ENCODE data around the gene SYNGR3. TPM values are rescaled to one million over a fixed set of nuclear protein-coding genes. Genes with fewer than 3 reads are reported as not detected.

SYNGR3 gene
- total and polyA plus RNA-seq, 2 of the 13 experiments (the other 11 are each of a cell fraction or from before 2014, with no cell fraction given): 0.97 to 5.7 TPM

- TF ChIP-seq ZNF576 (CRISPR knock-in tag; IDR thresholded peaks at IDR 0.05): no peak
- peak; percentile 85; the same call in 1 of the 2 replicates for TF ChIP-seq HOXA5 (CRISPR knock-in tag; IDR thresholded peaks at IDR 0.05)
- no peak for TF ChIP-seq ZNF652 (CRISPR knock-in tag; IDR thresholded peaks at IDR 0.05; ENCODE audit: borderline replicate concordance, low read depth)
- TF ChIP-seq RBM22 (optimal IDR thresholded peaks at IDR 0.05; ENCODE audit: low read length): peak; percentile 82
- TF ChIP-seq PCBP1 (IDR thresholded peaks at IDR 0.05; ENCODE audit: borderline replicate concordance, low read depth, low read length): no peak
- TF ChIP-seq ARID3A (IDR thresholded peaks at IDR 0.05; ENCODE audit: low read depth, low read length): no peak
- peak; percentile 82 for TF ChIP-seq ZNF891 (CRISPR knock-in tag; IDR thresholded peaks at IDR 0.05)
- TF ChIP-seq PRDM10 (CRISPR knock-in tag; IDR thresholded peaks at IDR 0.05; ENCODE audit: low read depth): 0 out of 2 replicates have a peak, but pooled peaks have one; percentile 27
- no peak for TF ChIP-seq ZFP41 (CRISPR knock-in tag; IDR thresholded peaks at IDR 0.05; ENCODE audit: borderline replicate concordance)
- no peak for TF ChIP-seq BORCS8-MEF2B (CRISPR knock-in tag; IDR thresholded peaks at IDR 0.05)
- TF ChIP-seq DR1 (CRISPR knock-in tag; IDR thresholded peaks at IDR 0.05): peak; percentile 96
- peak; percentile 93 for TF ChIP-seq NKX3-1 (CRISPR knock-in tag; IDR thresholded peaks at IDR 0.05)
- TF ChIP-seq ATF1 (CRISPR knock-in tag; IDR thresholded peaks at IDR 0.05): peak; percentile 96
- TF ChIP-seq KDM1A (CRISPR knock-in tag; IDR thresholded peaks at IDR 0.05): no peak
- TF ChIP-seq PCBP2 (optimal IDR thresholded peaks at IDR 0.05; ENCODE audit: low read depth, low read length, poor library complexity, severe bottlenecking): no peak
- no peak for TF ChIP-seq ARNT (IDR thresholded peaks at IDR 0.05)
- no peak for TF ChIP-seq ZKSCAN8 (CRISPR knock-in tag; IDR thresholded peaks at IDR 0.05; ENCODE audit: borderline replicate concordance)
- TF ChIP-seq ZHX1 (CRISPR knock-in tag; IDR thresholded peaks at IDR 0.05; ENCODE audit: low read depth): no peak; the same call in 1 of the 2 replicates
- peak; percentile 48; the same call in 1 of the 2 replicates for TF ChIP-seq BCL6 (CRISPR knock-in tag; IDR thresholded peaks at IDR 0.05)
- peak; percentile 74 for TF ChIP-seq ELF3 (CRISPR knock-in tag; IDR thresholded peaks at IDR 0.05)
- no peak for TF ChIP-seq IKZF1 (IDR thresholded peaks at IDR 0.05)
- no peak for TF ChIP-seq NR2F2 (IDR thresholded peaks at IDR 0.05; ENCODE audit: borderline replicate concordance, low read depth)
Measured at GRCh38 chr16:1964506-1965395, 25.0 kb upstream of the SYNGR3 start, which contains the start of gene RPS2 (continued).

Data from HepG2 (cell line).